Measurements from ENCODE around the gene POLR1G.

The POLR1G gene

DNA sequence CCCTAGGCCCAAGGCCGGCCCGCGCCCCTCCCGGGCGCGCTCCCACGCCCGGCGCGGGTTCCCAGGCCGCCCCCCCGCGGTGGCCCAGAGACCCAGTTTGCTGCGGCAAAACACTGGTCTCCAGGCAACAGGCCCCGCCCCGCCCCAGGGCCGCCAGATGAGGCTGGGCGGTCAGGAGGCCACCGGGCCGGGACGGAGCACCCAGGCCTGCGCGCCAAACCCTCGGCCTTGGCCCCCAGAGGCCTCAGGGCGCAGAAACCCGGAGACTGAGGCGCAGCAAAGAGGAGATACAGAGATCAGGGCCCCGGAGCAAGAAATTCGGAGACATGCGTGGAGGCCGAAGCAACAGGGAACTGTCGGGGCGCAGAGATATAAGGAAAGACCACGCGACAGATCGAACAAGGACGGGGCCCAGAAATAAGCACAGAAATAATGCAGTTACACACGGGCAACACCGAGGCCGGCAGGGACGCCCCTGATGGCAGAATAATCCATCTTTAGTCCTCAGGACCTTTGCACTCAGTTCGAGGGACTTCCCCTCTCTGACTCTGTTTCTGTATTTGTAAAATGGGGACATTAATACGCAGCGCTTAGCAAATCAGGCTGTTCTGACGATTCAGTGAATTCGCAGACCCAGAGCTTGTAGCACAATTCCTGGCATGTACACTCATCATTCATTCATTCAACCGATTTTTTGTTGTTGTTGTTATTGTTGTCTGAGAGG lies 38.0 kb downstream of the POLR1G start:
- DNase-seq (ENCODE audit: low read depth): peak; percentile 78

DNA sequence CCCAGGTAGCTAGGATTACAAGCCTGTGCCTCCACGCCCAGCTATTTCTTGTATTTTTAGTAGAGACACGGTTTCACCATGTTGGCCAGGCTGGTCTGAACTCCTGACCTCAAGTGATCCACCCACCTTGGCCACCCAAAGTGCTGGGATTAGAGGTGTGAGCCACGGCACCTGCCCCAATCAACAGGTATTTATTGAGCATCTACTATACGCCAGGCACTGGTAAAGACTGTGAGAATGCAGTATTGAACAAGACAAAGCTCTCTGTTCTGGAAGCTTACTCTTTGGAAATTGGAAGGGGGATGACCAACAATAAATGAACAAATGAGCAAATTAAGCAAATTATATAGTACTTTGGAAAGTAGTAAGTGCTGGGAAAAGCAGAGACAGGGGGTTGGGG lies 38.7 kb downstream of the POLR1G start:
- DNase-seq (ENCODE audit: low read depth): no peak

DNA sequence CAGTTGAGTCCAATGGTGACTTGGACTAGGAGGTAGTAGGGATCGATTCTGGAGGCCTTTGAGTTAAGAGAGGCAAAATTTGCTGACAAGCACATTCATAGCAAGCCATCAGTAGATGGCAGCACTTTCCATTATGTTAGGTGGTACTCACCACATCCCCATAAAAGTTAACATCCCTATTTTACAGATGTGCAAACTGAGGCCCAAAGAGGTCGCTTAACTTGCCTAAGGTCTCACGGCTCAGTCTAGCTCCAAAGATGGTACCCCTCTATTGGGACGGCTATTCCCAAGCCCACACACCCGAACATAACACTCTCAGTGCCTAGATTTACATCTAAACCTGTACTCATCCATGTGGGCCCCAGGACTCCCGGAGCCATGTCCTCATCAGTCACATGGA lies 39.9 kb downstream of the POLR1G start:
- DNase-seq (ENCODE audit: low read depth): no peak

DNA sequence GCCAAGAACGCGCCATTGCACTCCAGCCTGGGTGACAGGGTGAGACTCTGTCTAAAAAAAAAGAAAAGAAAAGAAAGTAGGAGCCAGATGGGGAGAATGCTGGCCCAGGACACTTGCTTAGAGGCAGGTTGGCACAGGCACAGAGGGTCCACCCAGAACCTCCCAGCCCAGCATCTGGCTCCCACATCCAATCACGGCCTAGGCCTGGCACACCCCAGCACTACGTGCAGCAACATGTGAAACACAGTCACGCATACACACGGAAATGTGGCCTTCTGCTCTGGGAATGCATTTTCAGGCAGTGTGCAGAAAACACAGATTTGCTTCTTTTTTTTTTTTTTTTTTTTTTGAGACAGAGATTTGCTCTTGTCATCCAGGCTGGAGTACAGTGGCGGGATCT lies 40.5 kb downstream of the POLR1G start:
- no peak for DNase-seq (ENCODE audit: low read depth)

DNA sequence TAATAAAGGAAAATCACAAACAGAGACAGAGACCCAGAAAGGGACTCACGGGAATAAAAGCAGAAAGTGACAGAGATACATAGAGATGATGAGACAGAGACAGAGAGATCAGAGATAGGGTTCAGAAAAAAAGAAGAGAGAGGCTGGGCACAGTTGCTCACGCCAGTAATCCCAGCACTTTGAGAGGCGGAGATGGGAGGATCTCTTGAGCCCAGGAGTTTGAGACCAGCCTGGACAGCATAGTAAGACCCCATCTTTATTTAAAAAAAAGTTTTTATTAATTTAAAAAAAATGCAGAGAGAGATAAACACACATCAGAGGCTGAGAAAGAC lies 41.9 kb downstream of the POLR1G start:
- DNase-seq (ENCODE audit: low read depth): no peak

DNA sequence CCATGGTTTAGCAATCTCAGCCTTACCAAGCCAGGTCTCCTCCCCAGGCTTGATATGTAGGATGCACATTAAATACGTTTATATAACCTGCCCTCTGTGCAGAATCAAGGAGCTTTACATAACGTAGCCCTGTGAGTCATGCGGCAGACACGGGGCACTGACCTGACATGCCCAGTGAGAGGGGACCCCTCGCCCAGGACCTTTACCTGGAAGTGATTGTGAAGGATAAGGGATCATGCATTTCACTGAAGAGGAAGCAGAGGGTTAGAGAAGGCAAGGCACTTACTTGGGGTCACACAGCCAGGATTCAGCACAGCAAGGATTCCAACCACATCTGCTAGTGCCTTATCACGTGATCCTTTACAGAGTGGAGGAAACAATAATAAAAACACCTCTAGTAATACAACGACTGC lies 42.4 kb downstream of the POLR1G start:
- no peak for DNase-seq (ENCODE audit: low read depth)

DNA sequence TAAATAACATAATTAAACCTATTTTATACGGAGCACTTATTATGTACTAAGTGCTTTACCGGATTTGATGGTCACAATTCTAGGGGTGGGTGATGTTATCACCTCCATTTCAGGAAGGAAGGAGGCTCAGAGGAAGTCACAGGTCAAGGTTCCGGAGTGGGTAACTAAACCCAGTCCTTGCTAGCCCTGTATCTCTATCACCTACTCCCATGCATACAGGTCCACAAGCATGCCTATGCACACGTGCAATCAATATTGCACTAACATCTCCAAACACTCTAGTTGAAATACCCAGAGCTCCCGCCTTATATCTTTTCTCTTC lies 43.5 kb downstream of the POLR1G start:
- no peak for DNase-seq (ENCODE audit: low read depth)

DNA sequence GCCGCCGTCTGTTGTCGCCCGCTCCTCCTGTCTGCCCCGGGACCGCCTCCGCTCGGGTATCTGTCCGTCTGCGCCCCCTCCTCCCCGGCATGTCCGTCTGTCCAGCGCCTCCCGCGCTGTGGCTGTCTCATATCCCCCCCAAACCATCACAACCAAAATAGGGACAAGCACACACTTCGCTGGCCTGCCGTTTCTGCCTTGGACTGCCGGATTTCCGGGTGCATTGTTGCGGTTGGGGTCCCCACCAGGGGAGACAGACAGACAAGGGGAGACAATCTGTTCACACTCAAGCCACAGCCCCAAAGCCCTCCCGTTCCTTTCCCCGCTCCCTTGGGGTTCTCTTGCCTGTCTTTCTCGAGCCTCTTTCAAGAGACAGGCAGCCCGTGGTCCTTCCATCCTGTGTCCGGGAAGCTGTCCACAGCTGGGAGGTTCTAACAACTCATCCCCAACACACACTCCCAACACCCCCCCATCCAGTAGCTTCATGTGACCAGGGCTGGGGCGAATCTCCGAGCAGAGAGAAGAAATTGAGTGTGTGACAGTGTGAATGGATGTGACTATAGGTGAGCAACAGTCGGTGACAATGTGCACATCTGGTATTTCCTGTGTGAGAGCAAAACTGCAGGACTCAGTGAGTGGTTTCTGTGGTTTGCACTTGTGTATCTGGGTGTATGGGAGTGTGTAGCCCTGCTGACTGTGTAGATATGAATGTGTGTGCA lies 44.8 kb downstream of the POLR1G start:
- no peak for DNase-seq (ENCODE audit: low read depth)

DNA sequence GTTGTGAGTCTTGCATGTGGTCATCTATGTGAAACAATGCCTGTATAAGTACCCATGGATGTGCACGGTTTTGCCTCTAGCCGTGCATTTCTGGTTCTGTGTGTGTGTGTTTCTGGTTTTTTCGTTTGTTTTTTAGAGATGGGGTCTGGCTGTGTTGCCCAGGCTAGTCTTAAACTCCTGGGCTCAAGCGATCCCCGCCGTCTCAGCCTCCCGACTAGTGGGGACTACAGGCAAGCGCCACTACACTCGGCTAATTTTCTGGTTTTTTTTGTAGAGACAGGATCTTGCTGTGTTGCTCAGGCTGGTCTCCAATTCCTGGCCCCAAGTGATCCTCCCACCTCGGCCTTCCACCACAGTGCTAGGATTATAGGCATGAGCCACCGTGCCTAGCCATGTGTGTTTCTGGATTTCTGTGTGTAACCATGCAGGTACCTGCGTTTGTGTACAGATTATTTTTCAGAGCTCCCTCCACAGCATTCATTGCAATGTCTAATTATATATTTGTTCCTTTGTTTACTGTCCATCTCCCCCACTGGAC lies 45.5 kb downstream of the POLR1G start:
- DNase-seq (ENCODE audit: low read depth): no peak

DNA sequence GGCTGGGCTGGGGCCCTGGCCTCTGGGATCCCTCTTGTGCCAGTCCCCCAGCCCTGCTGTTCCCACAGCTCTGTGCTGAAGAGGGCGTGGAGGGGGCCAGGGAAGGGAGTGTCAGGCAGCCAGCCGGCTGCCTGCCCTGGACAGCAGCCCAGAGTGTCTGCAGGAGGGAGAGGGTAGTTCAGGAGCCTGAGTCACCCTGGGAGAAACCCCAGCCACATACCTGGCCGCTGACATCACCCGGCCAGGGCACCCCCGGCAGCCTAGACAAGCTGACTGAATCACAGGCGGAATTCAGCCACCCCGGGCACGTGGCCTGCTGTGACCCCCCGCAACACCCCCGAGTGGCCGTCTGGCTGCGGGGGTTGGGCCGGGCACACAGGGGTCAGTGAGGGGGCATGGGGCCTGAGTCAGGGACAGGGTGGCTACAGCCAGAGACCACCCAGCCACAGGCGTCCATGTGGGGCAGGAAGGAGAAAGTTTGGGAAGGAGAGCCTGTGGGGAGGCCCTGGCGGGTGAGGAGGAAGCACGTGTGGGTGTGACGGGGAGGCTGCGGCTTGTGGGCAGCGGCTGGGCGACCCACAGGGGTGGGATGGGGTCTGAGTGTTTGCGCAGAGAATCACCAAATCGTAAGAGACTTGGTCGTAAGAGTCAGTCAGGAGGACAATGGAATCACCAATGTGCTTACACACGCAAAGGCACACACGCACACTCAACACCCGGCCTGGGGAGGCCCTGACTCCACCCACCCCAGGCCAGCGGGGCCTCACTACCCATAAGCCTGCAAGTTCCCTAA lies 49.5 kb downstream of the POLR1G start:
- DNase-seq (ENCODE audit: low read depth): peak; percentile 71

DNA sequence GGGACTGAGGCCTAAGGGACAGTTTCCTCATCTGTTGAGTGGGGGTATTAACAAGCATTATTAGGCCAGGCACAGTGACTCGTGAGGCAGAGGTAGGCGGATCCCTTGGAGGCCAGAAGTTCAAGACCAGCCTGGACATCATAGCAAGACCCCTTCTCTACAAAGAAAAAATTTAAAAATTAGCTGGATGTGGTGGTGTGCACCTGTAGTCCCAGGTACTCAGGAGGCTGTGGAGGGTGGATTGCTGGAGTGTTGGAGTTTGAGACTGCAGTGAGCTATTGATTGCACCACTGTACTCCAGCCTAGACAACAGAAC lies 50.0 kb downstream of the POLR1G start:
- no peak for DNase-seq (ENCODE audit: low read depth)

DNA sequence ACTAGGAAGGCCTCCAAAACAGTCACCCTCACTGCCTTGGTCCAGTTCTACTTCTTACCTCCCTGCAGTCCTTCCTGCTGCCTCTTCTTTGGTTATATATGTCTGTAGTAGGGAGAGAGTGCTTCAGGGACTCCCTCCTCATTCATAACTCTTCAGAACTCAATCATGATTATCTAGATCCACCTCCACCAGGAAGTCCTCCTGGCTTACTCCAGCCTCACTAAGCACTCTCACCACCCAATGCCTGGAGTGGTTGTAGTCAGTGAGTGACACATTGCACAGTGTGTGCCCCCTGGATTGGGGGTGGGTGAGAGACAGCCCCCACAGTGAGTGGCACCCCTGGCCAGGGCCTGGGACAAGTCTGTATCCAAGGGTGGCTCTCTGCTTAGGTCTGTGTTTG lies 51.3 kb downstream of the POLR1G start:
- no peak for DNase-seq (ENCODE audit: low read depth)

Measured in activated T-cell treated with anti-CD3 and anti-CD28 coated beads for 48 hours (primary cell).